ENCODE data around the gene HOXB6.

HOXB6 gene

GRCh38 chr17:48609033-48609432 lies 4.2 kb upstream of the HOXB6 start:
- DNase-seq: no peak

DNA sequence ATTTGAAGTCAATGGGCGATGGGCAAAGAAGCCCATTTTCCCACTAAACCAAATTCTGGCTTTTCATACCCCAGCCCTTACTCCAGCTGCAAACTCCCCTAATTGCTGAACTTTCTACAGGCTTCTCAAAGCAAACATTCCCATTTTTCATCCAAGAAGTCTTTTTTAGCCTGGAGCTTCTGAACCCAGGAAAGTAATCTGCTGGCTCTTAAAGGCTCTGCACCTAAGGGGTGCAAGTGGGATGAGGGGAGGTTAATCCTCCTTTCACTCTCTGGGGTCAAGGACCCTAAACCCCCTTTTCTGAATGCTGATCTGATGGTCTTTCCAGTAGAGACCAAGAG lies 3.7 kb upstream of the HOXB6 start:
- DNase-seq: no peak

DNA sequence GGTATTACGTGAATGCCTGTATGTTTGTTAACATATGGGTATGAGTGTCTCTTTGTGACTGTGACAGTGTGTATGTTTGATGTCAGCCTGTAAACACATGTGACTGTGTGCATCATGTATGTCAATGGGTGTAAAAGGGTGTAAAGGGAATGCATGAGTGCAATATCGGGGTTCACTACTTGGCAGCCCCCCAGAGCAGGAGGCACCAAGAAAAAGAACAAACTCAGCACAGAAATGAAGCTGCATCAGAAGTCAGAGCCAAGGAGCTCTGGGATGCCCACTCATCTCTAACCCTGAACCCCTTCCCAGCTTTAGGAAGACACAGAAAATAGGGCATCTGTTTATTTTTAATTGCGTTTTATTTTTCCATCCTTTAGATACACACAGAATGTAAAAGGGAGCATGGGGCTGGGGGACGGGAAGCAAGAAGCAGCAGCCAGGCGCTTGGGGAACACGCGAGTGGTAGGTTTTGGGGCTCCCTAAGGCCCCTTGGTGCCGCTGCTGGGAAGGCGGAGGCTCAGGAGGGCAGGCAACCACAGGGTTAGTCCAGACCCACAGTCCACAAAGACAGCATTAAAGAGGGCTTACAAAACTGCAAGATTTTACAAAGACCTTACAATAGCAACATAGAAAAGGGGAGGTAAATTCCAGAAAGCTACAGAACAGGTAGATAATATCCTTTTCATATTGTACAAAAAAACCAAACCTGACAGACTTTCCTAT lies 2.3 kb upstream of the HOXB6 start:
- no peak for DNase-seq

DNA sequence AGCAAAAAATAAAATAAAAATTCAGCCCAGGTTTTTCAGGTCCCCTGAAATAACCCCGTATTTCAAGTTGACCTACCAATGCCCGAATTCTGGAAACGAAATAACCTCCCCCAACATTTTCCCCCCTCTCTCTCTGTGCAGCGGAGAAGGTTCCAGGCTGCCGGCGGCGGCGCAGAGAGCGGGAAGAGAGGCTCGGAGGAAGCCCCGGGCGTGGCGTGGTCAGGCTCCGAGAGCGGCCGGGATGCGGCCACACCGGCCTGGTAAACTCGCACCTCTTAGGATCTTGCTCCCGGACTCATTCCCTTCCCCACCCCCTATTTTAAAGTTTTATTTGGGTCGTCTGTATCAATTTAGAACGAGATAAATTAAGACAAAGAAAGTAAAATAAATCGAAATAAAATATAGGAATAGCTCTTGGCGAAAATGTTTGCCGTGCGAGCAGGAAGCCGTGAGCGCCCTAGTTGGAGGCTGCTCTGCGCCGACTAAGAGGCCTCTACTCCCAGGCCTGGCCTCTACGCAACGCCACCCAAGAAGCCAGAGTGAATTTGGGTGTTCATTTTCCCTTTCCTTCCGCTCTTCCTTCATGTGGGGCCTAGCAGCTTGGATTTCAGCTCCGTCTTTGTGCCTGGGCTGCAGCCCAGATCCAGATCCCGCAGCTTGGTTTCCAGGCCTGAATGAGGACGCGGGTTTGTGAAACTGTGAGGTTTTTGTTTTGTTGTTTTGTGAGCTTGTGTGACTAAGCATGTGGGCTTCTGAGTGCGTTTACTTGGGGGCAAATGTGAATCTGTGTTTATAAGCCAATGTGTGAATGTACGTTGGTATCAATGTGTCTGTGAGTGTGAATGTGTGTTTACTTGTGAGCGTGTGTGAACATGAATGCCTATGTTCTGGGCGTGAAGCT lies 1.5 kb upstream of the HOXB6 start:
- no peak for DNase-seq

DNA sequence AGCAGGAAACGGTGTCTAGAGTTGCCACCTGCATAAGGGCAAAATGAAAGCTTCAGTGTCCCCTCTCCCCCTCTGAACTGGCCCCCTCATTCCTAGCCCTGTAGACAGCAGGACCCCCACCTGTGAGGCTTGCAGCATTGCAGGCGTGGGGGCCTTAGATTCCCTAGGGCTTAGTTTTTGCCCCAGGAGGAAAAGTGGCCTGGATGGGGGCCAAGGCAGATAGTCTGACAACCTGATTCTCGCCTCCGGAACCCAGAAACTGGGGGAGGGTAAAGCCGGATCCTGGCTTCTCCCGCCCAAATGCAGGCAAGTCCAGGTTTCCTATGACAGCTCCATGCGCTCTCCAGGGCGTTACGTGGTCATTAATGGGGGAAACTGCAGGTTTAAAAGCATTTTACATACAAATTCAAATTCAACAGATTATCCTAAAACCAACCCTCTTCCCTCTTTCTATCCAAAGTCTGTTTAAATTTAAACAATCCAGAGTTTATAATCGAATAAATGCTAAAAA lies 678 bp upstream of the HOXB6 start:
- no peak for DNase-seq

DNA sequence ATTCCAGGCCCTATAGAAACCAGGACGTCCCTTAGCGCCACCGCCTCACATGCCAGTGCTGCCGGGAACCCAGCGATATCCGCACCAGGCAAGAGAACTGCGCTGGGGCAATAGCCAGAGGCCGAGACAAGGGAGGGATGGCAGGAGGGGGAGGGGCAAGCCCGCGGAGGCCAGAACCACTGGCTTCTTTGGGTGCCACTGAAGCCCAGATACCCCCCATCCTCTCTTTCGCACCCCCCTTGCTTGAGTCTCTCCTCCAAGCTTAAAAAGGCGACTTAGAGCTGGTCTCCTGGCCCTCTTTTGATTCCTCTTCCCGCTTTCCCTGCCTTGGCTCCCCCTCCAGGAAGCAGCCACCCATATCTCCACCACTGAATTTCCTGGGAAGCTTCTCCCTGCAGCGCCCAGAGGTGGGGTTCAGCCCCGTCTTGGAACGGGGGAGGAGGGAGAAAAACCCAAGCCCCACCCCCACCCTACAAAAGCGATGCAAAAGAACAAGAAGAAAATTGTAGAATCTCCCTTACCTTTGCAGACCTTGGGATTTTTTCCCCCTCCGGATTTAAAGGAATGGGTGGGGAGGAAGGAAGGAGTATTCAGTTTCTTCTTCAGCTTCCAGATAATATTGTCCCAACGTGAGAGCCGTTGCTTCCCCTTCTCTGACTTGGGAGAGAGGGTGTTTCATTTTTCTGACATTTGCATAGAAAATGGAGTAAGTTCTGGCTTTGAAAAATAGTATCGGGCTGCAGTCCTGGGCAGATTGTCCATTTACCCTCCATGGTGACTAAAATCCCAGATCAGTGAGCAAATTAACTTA lies 622 bp downstream of the HOXB6 start:
- no peak for DNase-seq

- DNase-seq: no peak
These were observed 3.0 kb downstream of the HOXB6 start for GRCh38 chr17:48601539-48602425.

GRCh38 chr17:48601207-48601538 lies 3.6 kb downstream of the HOXB6 start:
- DNase-seq: no peak

DNA sequence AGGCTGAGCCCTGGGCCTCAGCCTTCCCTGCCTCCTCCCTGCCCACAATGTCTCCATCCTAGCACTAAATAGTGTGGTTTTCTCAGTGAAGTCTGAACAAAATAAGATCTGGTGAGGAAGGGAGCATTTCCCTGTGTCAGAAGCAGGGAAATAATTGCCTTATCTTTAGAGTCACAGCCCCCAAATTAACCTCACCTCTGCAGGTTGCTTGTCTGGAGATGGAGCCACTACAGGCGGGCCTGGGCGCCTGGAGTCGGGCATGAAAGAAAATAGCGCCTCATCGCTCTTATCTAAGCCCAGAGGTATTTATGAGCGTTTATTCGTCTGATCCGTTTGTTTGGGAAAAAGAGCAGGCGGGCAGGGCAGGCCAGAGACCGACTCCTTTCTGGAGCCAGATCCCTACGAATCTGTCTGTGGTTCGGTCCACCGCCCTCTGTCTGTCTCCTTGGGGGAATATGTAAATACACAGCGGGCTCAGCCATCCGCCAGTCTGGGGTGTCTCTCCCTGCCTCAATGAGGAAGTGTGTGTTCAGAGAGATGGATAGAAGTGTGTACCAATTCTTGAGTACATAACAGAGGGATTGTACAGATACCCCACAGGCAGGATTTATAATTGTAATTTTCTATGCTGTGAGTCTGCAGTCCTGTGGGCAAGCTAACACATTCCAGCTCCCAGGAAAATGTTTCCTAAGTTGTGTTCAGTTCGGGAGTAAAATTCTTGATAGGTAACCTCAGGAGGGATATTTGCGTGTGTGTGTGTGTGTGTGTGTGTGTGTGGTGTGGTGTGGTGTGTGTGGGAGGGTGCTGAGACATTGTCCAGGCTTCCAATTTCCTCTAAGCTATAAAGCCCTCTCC lies 4.3 kb downstream of the HOXB6 start:
- no peak for DNase-seq

DNA sequence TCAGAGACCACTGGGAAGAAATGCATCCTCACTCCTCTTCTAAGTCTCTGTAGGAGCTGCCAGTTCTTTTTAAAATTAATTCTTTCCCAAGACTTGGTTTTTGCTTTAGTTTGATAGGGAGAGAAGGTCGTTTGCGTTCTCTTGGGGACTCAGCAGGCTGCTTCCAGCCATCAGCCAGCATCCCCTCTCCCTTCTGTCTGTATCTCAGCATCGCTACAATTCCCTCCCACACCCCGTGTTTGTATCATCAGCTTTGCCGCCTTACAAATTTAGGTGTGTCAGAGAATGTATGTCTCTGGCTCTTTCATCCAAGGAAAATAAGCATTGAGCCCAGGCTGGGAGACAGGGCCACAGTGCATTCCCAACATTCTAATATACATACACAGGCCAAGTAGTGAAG lies 5.4 kb downstream of the HOXB6 start:
- no peak for DNase-seq

DNA sequence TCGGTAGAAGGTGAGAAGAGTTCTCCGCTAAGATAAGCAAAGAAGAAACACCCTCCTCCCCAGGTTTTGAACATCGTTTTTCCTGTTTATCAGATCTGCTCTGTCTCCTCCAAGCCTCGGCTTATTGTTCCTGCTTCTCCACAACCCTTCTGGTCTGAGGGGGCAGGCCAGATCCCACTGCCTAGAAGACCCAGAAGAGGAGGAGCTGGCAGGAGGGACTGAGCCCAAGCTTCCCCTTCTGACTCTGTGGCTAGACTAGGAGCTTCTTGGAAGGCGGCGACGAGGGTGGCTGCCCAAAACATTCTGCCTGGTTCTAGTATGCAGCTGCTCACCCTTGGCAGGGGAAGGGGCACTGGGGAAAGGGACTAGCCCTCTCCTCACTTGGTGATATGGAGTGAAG lies 6.0 kb downstream of the HOXB6 start:
- no peak for DNase-seq

DNA sequence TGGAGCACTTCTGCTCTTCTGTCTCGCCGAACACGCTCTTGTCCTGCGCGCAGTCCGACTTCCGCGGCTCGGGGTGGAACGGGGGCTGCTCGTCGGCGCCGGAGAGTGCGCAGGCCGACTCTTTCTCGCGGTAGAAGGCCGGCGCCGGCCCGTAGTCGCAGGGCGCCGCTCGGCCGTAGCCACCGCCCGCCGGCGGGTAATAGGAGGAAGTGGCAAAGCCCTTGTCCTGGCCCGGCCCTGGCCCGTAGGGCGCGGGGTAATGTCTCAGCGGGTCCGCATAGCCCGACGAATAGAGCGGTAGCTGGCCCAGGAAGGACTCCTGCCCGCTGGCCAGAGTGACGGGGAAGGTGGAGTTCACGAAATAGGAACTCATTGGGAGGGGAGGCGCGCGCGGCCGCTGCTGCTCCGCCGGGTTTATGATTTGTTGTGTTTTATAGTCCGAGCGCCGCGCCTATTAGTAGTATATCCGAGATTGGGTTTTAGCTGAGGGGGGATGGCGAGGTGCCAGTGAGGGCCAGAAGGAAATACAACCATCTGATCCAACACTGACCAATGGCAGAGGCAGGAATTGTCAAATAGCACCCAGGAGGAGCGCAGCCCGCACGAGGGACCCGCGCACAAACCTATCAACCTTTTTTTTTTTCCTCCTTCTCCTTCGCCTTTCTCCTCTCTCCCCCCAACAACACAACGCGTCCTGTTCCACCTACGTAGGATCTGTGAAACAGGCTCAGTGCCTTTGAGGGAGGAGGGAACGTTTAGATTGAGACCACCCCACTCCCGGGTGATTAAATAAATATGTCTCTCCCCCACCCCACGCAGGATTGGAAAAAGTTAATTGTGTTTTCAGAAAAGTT lies 6.8 kb downstream of the HOXB6 start:
- DNase-seq: no peak

- DNase-seq: no peak
These were observed 7.3 kb downstream of the HOXB6 start for GRCh38 chr17:48597528-48597777.

DNA sequence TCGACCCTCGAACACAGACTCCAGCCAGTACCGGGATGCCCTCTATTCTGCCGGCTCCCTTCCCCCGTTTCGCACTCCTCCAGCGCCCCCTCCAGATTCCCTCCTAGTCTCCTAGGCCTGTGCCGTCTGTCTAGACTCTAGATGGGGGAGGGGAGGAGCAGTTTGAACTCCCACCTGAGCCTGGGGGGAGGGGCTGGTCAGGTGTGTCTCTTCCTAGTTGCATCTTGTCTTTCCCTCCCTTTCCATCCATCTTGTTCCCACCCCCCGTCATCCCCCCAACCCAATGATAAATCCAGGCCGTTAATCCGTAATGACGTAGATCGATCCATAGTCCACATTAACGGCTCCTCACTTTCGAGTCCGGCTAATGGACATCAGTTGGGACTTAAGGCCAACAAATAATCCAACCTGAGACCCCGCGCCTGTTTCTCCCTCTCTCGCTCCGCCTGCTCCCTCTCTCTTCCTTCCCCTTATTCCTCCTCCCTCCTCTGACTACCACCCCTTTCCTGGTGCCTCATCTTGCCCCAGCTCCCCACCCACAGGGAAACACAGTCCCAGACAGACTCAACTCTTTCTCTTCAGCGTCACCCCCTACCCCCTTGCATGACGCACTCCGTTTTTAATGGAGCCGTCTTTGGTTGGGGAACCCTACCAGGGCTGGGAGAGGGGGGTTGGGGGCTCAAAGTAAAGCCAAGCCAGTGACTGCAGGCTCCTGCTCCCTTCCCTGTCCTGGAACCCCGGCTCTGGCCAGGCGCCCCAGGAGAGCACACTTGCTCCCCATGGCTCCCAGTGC lies 7.9 kb downstream of the HOXB6 start:
- DNase-seq: no peak

GRCh38 chr17:48596000-48596734 lies 8.6 kb downstream of the HOXB6 start:
- DNase-seq: no peak

DNA sequence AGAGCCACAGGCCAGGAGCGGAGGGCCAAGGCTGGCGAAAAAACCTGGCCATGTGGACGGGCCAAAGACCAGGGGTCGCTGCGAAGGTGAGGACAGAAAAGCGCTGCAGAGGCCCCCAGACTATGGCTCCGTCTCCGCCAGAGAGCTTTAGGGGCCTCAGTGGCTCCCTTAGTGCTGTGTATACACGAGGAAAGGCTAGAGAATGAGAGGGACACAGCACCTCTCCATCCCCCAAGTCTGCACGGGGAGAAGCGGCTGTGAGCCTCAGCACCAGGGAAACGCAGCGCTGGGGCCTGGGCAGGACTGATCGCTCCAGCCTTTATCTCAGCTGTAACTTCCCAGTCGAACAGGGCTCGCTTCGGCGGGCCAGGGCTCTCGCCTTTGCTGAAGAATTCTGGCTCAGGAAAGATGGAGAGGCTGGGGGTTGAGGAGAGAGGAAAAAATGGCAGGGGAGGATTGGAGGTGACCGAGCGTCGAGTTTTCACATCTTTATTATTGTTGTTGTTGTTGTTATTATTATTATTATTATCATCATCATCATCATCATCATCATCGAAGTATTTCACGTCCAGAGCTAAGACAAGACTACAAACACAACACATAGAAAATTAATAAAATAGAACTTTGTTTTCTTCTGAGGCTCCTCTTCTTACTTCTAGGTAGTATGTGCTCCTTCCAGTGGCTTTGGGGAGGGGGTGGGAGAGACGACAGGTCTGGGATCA lies 9.3 kb downstream of the HOXB6 start:
- no peak for DNase-seq

DNA sequence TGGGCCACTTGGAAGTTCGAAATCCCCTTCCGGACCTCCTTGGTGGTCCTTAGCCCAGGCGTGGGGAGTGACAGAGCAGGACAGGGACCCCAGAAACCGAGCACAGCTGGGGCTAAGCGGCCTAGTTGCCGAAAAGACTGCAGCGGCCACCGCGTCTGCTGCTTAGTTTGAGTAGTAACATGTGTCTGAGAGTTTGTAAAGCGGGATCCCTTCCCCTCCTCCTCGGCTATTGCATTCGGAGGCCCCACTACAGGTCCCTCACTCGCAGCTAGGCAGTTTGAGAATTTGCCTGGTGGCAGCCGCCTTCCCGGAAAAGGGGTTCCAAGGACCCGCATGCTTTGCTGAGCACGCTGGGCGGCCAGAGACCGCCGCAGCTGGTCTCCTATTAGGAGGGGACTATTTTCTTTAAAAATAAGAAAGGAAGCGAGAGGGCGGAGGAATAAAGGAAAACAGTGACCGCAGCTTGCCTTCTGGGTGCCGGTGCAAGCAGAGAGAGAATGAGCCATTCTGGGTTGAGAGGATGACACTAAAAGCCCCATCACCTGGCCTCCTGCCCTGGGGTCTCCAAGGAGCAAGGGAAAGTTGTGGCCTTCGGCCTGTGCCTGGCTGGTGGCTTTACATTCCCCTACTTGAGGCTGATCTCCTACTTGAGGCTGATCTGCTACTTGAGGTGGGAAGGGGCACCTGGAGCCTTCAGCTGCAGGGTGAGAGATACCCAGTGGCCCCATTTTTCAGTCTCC lies 10.1 kb downstream of the HOXB6 start:
- no peak for DNase-seq

Data from midbrain (tissue), 1 donor.